H1 (cell line): ENCODE results near the gene SPAG4. TPM values are rescaled to one million over a fixed set of nuclear protein-coding genes. Genes with fewer than 3 reads are reported as not detected.

Source experiments
- BACH1 ChIP-seq: IDR thresholded peaks from 2 replicates; pipeline ENCODE4 v1.6.1; 2012; ENCODE audit warnings: low read length, improper control_type of control experiment
- POU5F1 ChIP-seq: IDR thresholded peaks from 2 replicates; pipeline ENCODE4 v1.6.1; 2011; ENCODE audit warnings: low read depth, mild to moderate bottlenecking, low read length, moderate library complexity
- SAP30 ChIP-seq: fragments of 300-600 bp; sonication (generic); IDR thresholded peaks from 2 replicates; pipeline ENCODE4 v1.7.1; 2012; ENCODE audit warnings: low read length, moderate library complexity, mild to moderate bottlenecking, inconsistent platforms; ENCODE audit not compliant: insufficient read depth, insufficient replicate concordance
- TCF12 ChIP-seq: IDR thresholded peaks from 2 replicates; pipeline ENCODE4 v1.6.1; 2011; ENCODE audit warnings: low read depth, mild to moderate bottlenecking, low read length
- polyA plus RNA-seq, 7 experiments: library from polyadenylated mRNA; depleted of rRNA in 3 of 7; stranded (reverse) in 5 of 7; unstranded in 2 of 7; fragments of >200 nt in 5 of 7; fragments of 200-250 nt in 2 of 7; gene quantifications; 1 replicate in 5 of 7; 2 replicates in 1 of 7; 4 replicates in 1 of 7; pipeline versions ENCODE4 v1.2.1 to v1.2.3, GENCODE V29; 2011 to 2013; ENCODE audit warnings: missing spikeins in 2 of 7, mixed read lengths in 2 of 7
- total RNA-seq: library from RNA; stranded (reverse); fragmentation: NEBNext Ultra II Directional; extraction: Animal tissue kit (Norgen Biotek cat#: 25700); gene quantifications from 2 replicates; pipeline ENCODE4 v1.2.1, GENCODE V29; 2021

The SPAG4 gene
- total and polyA plus RNA-seq, 2 of the 8 experiments (the other 6 are each of a cell fraction or from before 2014, with no cell fraction given) = 2.4 to 6.0 TPM

DNA sequence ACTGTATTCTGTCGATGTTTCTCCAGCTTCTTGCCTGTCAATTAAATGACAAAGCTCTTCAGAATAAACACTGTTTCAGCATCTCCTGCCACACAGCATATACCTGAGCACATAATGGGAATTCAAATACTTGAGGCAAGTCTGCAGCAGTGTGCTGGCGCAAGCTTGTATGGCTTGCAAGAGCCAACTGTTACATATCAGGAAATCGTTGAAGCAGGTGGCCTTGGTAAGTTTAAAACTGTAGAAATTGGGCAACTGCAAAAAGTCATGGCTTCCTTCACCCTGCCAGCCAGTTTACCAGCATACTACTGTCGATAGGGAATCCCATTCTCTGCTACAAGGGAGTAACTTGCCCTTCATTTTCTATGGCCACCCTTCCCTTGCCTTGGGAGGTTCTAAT, 26.1 kb downstream of the SPAG4 start (continued):
- no peak for TF ChIP-seq SAP30
- TF ChIP-seq POU5F1 = no peak
- TF ChIP-seq TCF12 = no peak
- TF ChIP-seq BACH1 = no peak
